HUES48 (cell line): ENCODE data around the gene NIP7.

Experiments used
- H3K27ac ChIP-seq: one replicate; pipeline ENCODE4 v1.7.0; 2013; ENCODE audit warnings: low read depth, low read length, inconsistent platforms
- H3K27me3 ChIP-seq: 2 replicates; pipeline ENCODE4 v1.6.1; 2013; ENCODE audit warnings: mild to moderate bottlenecking, low read length; ENCODE audit not compliant: control insufficient read depth, insufficient read depth
- H3K36me3 ChIP-seq: 2 replicates; pipeline ENCODE4 v1.6.1; 2013; ENCODE audit warnings: low read length; ENCODE audit not compliant: control insufficient read depth, insufficient read depth
- H3K4me1 ChIP-seq: 2 replicates; pipeline ENCODE4 v1.6.1; 2013; ENCODE audit warnings: mild to moderate bottlenecking, low read length; ENCODE audit not compliant: control insufficient read depth, insufficient read depth
- H3K4me3 ChIP-seq: 2 replicates; pipeline ENCODE4 v1.5.1; 2013; ENCODE audit warnings: mild to moderate bottlenecking, low read depth, low read length
- H3K9ac ChIP-seq: 2 replicates; pipeline ENCODE4 v1.6.1; 2013; ENCODE audit warnings: mild to moderate bottlenecking, low read depth, low read length, moderate library complexity
- H3K9me3 ChIP-seq: 2 replicates; pipeline ENCODE4 v1.6.1; 2013; ENCODE audit warnings: low read length; ENCODE audit not compliant: control insufficient read depth, insufficient read depth

NIP7 gene

GRCh38 chr16:69327585-69328310, 11.8 kb upstream of the NIP7 start:
- Histone ChIP-seq H3K27me3 (no peaks in the 10 kb centered on the region), H3K27ac (no peak overlapping the region), H3K9me3 (no peaks in the 10 kb centered on the region), H3K4me1 (peaks cover 12% of the 10 kb centered on the region), H3K4me3 (no peak overlapping the region; the same call in none of the 2 replicates), H3K9ac (no peak overlapping the region), H3K36me3 (peaks cover 67% of the 10 kb centered on the region)

GRCh38 chr16:69328854-69329316, 10.7 kb upstream of the NIP7 start:
- H3K27ac ChIP-seq: no peak overlapping the region
- H3K27me3 ChIP-seq: no peaks in the 10 kb centered on the region
- peak overlapping the region; percentile 88 for H3K4me3 ChIP-seq
- H3K9ac ChIP-seq: peak overlapping the region; percentile 96
- no peaks in the 10 kb centered on the region for H3K9me3 ChIP-seq
- peaks cover 68% of the 10 kb centered on the region for H3K36me3 ChIP-seq
- H3K4me1 ChIP-seq: peaks cover 12% of the 10 kb centered on the region

GRCh38 chr16:69329369-69330285, 9.9 kb upstream of the NIP7 start:
- H3K9ac ChIP-seq: peak overlapping the region; percentile 96
- H3K27me3 ChIP-seq: no peaks in the 10 kb centered on the region
- H3K36me3 ChIP-seq: peaks cover 68% of the 10 kb centered on the region
- peaks cover 12% of the 10 kb centered on the region for H3K4me1 ChIP-seq
- H3K9me3 ChIP-seq: no peaks in the 10 kb centered on the region
- H3K27ac ChIP-seq: peak overlapping the region; percentile 96
- peak overlapping the region; percentile 88 for H3K4me3 ChIP-seq

- Histone ChIP-seq H3K27ac (peak within 1 kb of the TSS; percentile 96), H3K4me3 (peak within 1 kb of the TSS; percentile 88), H3K36me3 (peaks cover 70% of the 10 kb centered on the region), H3K4me1 (peaks cover 12% of the 10 kb centered on the region), H3K9me3 (no peaks in the 10 kb centered on the region), H3K27me3 (no peaks in the 10 kb centered on the region), H3K9ac (peak within 1 kb of the TSS; percentile 96)
Measured at GRCh38 chr16:69330286-69331109, 9.1 kb upstream of the NIP7 start, which contains the start of gene PDF. PDF (minus strand) TSS chr16:69330588; CDS start chr16:69330570, 18 bp downstream.

GRCh38 chr16:69334696-69335095, 4.9 kb upstream of the NIP7 start:
- Histone ChIP-seq H3K27me3 (no peaks in the 10 kb centered on the region), H3K36me3 (peaks cover 55% of the 10 kb centered on the region), H3K4me3 (no peak overlapping the region), H3K9ac (no peak overlapping the region), H3K4me1 (no peaks in the 10 kb centered on the region), H3K9me3 (no peaks in the 10 kb centered on the region), H3K27ac (no peak overlapping the region)

GRCh38 chr16:69338557-69339288, 849 bp upstream of the NIP7 start:
- peak overlapping the region; percentile 91 for H3K27ac ChIP-seq
- H3K4me3 ChIP-seq: peak overlapping the region; percentile 90
- H3K27me3 ChIP-seq: no peaks in the 10 kb centered on the region
- H3K4me1 ChIP-seq: 0 out of 2 replicates have a peak, but pooled peaks cover 3% of the 10 kb centered on the region
- no peaks in the 10 kb centered on the region for H3K9me3 ChIP-seq
- peak overlapping the region; percentile 92 for H3K9ac ChIP-seq
- H3K36me3 ChIP-seq: peaks cover 65% of the 10 kb centered on the region

- H3K9me3 ChIP-seq: no peaks in the 10 kb centered on the region
- H3K36me3 ChIP-seq: peaks cover 56% of the 10 kb centered on the region
- peak overlapping the region; percentile 90 for H3K4me3 ChIP-seq
- H3K9ac ChIP-seq: peak overlapping the region; percentile 92
- H3K27ac ChIP-seq: peak overlapping the region; percentile 91
- no peaks in the 10 kb centered on the region for H3K27me3 ChIP-seq
- 0 out of 2 replicates have a peak, but pooled peaks cover 3% of the 10 kb centered on the region for H3K4me1 ChIP-seq
Measured at GRCh38 chr16:69340095-69340644, 598 bp downstream of the NIP7 start.

GRCh38 chr16:69344171-69344570, 4.6 kb downstream of the NIP7 start:
- no peaks in the 10 kb centered on the region for H3K27me3 ChIP-seq
- no peak overlapping the region for H3K4me3 ChIP-seq
- no peaks in the 10 kb centered on the region for H3K9me3 ChIP-seq
- H3K4me1 ChIP-seq: 0 out of 2 replicates have a peak, but pooled peaks cover 3% of the 10 kb centered on the region
- H3K27ac ChIP-seq: no peak overlapping the region
- H3K9ac ChIP-seq: no peak overlapping the region
- H3K36me3 ChIP-seq: peaks cover 36% of the 10 kb centered on the region

GRCh38 chr16:69345923-69346322, 6.4 kb downstream of the NIP7 start:
- Histone ChIP-seq H3K27me3 (no peaks in the 10 kb centered on the region), H3K36me3 (peaks cover 33% of the 10 kb centered on the region), H3K9ac (no peak overlapping the region), H3K9me3 (no peaks in the 10 kb centered on the region), H3K4me1 (no peaks in the 10 kb centered on the region), H3K4me3 (no peak overlapping the region), H3K27ac (no peak overlapping the region)

GRCh38 chr16:69346683-69347082, 7.1 kb downstream of the NIP7 start:
- no peak overlapping the region for H3K4me3 ChIP-seq
- no peaks in the 10 kb centered on the region for H3K4me1 ChIP-seq
- no peaks in the 10 kb centered on the region for H3K9me3 ChIP-seq
- H3K27ac ChIP-seq: no peak overlapping the region
- H3K9ac ChIP-seq: no peak overlapping the region
- H3K36me3 ChIP-seq: peaks cover 26% of the 10 kb centered on the region
- no peaks in the 10 kb centered on the region for H3K27me3 ChIP-seq
